ENCODE results near the gene FAM200C. TPM values are rescaled to one million over a fixed set of nuclear protein-coding genes. Genes with fewer than 3 reads are reported as not detected.
A peak's percentile ranks its signal among the peaks of the same experiment; 100 is the strongest.
"Not testable (repeated sequence)": the region's sequence is repeated elsewhere in the genome, so short reads cannot be mapped to it uniquely, and the experiment has no call there.

Gene FAM200C
- total and polyA plus RNA-seq, 5 donors from 2014 or later, result 0.17 to 0.37 (median 0.35) TPM; not detected in 1

- Histone ChIP-seq H3K27ac (ENCODE audit: insufficient read depth, low read length, poor library complexity, severe bottlenecking) (peak overlapping the region; percentile 30), H3K36me3 (ENCODE audit: control insufficient read depth, insufficient read depth, low read length) (no peaks in the 10 kb centered on the region), H3K4me3 (ENCODE audit: low read depth, low read length) (peak overlapping the region; percentile 21), H3K27me3 (ENCODE audit: control insufficient read depth, insufficient read depth, low read length) (no peaks in the 10 kb centered on the region), H3K4me1 (ENCODE audit: control insufficient read depth, insufficient read depth, low read length, poor library complexity, severe bottlenecking) (peaks cover 31% of the 10 kb centered on the region), H3K9me3 (ENCODE audit: control insufficient read depth in 2 of 2, low read length in 2 of 2) (no peaks in the 10 kb centered on the region)
- H3K9me3 Mint-ChIP-seq, result peaks cover 0 to 9% (median 0%) of the 10 kb centered on the region in 7 donors
- DNase-seq, result no peak
- ATAC-seq (ENCODE audit: low read depth in 2 of 2), result no peak
- peak overlapping the region in 1 of 4 donors; percentile 22 for H3K4me3 Mint-ChIP-seq
- H3K27me3 Mint-ChIP-seq, result peaks cover 4% of the 10 kb centered on the region
- H3K36me3 Mint-ChIP-seq, result no peaks in the 10 kb centered on the region
- peak overlapping the region; percentile 66 to 80 (median 68) for H3K27ac Mint-ChIP-seq
- peaks cover 10 to 64% (median 40%) of the 10 kb centered on the region in 4 donors for H3K4me1 Mint-ChIP-seq
Measured at GRCh38 chr5:160441311-160441781, 41.5 kb upstream of the FAM200C start.

DNA sequence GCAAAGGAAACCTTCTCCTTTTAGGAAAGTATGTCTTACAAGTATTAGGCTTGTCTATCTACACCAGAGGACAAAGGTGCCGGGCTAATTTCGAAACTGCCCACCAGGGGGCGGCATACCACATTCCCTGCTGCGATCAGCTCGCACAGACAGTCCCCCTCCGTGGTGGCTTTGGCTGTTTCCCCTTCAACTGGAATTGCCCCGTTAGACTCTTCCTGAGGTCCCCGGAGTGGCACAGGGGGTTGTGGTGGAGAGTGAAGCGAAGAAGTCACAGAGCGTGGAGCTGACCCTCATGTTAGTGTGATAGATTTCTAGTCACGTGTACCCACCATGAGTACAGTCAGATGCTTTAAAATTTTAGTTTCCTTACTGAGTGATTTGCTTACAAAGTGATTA is 39.3 kb upstream of the FAM200C start:
- ATAC-seq (ENCODE audit: low read depth in 2 of 2) (peak; percentile 79 to 84), DNase-seq (peak; percentile 82 to 92 (median 90))
- Mint-ChIP-seq H3K27me3 (peaks cover 4% of the 10 kb centered on the region), H3K4me3 (peak overlapping the region; percentile 83 to 98 (median 96)), H3K9me3 (peaks cover 0 to 3% (median 0%) of the 10 kb centered on the region in 7 donors), H3K36me3 (no peaks in the 10 kb centered on the region), H3K4me1 (peaks cover 0 to 51% (median 31%) of the 10 kb centered on the region in 4 donors), H3K27ac (peak overlapping the region; percentile 96 to 98 (median 97))
- H3K4me3 ChIP-seq (ENCODE audit: low read depth, low read length), result peak overlapping the region; percentile 92
- peak overlapping the region; percentile 81 for H3K27ac ChIP-seq (ENCODE audit: insufficient read depth, low read length, poor library complexity, severe bottlenecking)
- H3K9me3 ChIP-seq (ENCODE audit: control insufficient read depth in 2 of 2, low read length in 2 of 2), result no peaks in the 10 kb centered on the region
- H3K27me3 ChIP-seq (ENCODE audit: control insufficient read depth, insufficient read depth, low read length), result no peaks in the 10 kb centered on the region
- no peaks in the 10 kb centered on the region for H3K36me3 ChIP-seq (ENCODE audit: control insufficient read depth, insufficient read depth, low read length)
- peaks cover 31% of the 10 kb centered on the region for H3K4me1 ChIP-seq (ENCODE audit: control insufficient read depth, insufficient read depth, low read length, poor library complexity, severe bottlenecking)

- Histone ChIP-seq H3K9me3 (ENCODE audit: control insufficient read depth in 2 of 2, low read length in 2 of 2) (no peaks in the 10 kb centered on the region), H3K4me3 (ENCODE audit: low read depth, low read length) (peak overlapping the region; percentile 92), H3K27me3 (ENCODE audit: control insufficient read depth, insufficient read depth, low read length) (no peaks in the 10 kb centered on the region), H3K36me3 (ENCODE audit: control insufficient read depth, insufficient read depth, low read length) (no peaks in the 10 kb centered on the region), H3K27ac (ENCODE audit: insufficient read depth, low read length, poor library complexity, severe bottlenecking) (peak overlapping the region; percentile 81), H3K4me1 (ENCODE audit: control insufficient read depth, insufficient read depth, low read length, poor library complexity, severe bottlenecking) (peaks cover 31% of the 10 kb centered on the region)
- Mint-ChIP-seq H3K36me3 (no peaks in the 10 kb centered on the region), H3K27me3 (peaks cover 4% of the 10 kb centered on the region), H3K9me3 (no peaks in the 10 kb centered on the region), H3K4me1 (peaks cover 0 to 44% (median 26%) of the 10 kb centered on the region in 4 donors), H3K4me3 (peak overlapping the region; percentile 83 to 98 (median 96)), H3K27ac (peak overlapping the region; percentile 96 to 98 (median 97))
- ATAC-seq (ENCODE audit: low read depth in 2 of 2) (peak; percentile 62 to 67), DNase-seq (peak; percentile 47 to 87 (median 76))
Measured at GRCh38 chr5:160438316-160439204, 38.7 kb upstream of the FAM200C start.

- ATAC-seq (ENCODE audit: low read depth in 2 of 2) (no peak), DNase-seq (no peak)
- no peak overlapping the region for H3K4me3 ChIP-seq (ENCODE audit: low read depth, low read length)
- no peaks in the 10 kb centered on the region for H3K36me3 ChIP-seq (ENCODE audit: control insufficient read depth, insufficient read depth, low read length)
- H3K9me3 Mint-ChIP-seq, result no peaks in the 10 kb centered on the region
- peaks cover 20% of the 10 kb centered on the region for H3K4me1 ChIP-seq (ENCODE audit: control insufficient read depth, insufficient read depth, low read length, poor library complexity, severe bottlenecking)
- H3K4me1 Mint-ChIP-seq, result peaks cover 0 to 31% (median 17%) of the 10 kb centered on the region in 4 donors
- no peaks in the 10 kb centered on the region for H3K9me3 ChIP-seq (ENCODE audit: control insufficient read depth in 2 of 2, low read length in 2 of 2)
- H3K27me3 ChIP-seq (ENCODE audit: control insufficient read depth, insufficient read depth, low read length), result no peaks in the 10 kb centered on the region
- no peaks in the 10 kb centered on the region for H3K36me3 Mint-ChIP-seq
- H3K27me3 Mint-ChIP-seq, result peaks cover 4% of the 10 kb centered on the region
- H3K4me3 Mint-ChIP-seq, result peak overlapping the region in 2 of 4 donors; percentile 30 to 72
- no peak overlapping the region for H3K27ac ChIP-seq (ENCODE audit: insufficient read depth, low read length, poor library complexity, severe bottlenecking)
- H3K27ac Mint-ChIP-seq, result no peak overlapping the region
Measured at GRCh38 chr5:160437271-160437670, 37.4 kb upstream of the FAM200C start.

GRCh38 chr5:160436661-160437060 is 36.8 kb upstream of the FAM200C start:
- peaks cover 0 to 25% (median 13%) of the 10 kb centered on the region in 4 donors for H3K4me1 Mint-ChIP-seq
- DNase-seq, H3K36me3 Mint-ChIP-seq: not testable (repeated sequence)

DNA sequence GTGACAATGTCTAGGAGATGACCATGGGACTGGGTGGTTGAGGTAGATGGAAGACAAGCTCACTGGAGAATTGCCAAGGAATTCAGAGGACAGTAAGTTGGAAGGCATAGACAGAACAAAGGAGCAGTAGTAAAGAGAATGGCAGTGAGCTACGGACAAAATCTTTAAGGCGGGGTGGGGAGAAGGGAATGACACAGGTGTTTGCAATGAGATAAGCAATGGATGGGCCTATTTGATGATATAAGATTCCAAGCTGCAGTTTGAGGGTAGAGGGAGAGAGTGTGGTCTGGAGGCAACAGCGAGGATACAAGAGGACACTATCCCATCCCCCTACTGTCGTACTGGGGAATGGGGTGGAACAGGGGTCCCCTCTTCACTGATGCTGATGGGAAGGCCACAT is 36.2 kb upstream of the FAM200C start:
- peaks cover 3% of the 10 kb centered on the region for H3K36me3 Mint-ChIP-seq
- Histone ChIP-seq H3K36me3 (ENCODE audit: control insufficient read depth, insufficient read depth, low read length) (no peaks in the 10 kb centered on the region), H3K27ac (ENCODE audit: insufficient read depth, low read length, poor library complexity, severe bottlenecking) (no peak overlapping the region), H3K4me3 (ENCODE audit: low read depth, low read length) (no peak overlapping the region), H3K9me3 (ENCODE audit: control insufficient read depth in 2 of 2, low read length in 2 of 2) (no peaks in the 10 kb centered on the region), H3K4me1 (ENCODE audit: control insufficient read depth, insufficient read depth, low read length, poor library complexity, severe bottlenecking) (peaks cover 7% of the 10 kb centered on the region), H3K27me3 (ENCODE audit: control insufficient read depth, insufficient read depth, low read length) (no peaks in the 10 kb centered on the region)
- H3K4me3 Mint-ChIP-seq, result no peak overlapping the region
- ATAC-seq (ENCODE audit: low read depth in 2 of 2) (no peak), DNase-seq (no peak)
- no peaks in the 10 kb centered on the region for H3K9me3 Mint-ChIP-seq
- peaks cover 4% of the 10 kb centered on the region for H3K27me3 Mint-ChIP-seq
- peaks cover 0 to 19% (median 8%) of the 10 kb centered on the region in 4 donors for H3K4me1 Mint-ChIP-seq
- H3K27ac Mint-ChIP-seq, result no peak overlapping the region

More at GRCh38 chr5:160436661-160437060, 36.8 kb upstream of the FAM200C start:
- peak overlapping the region in 2 of 4 donors; percentile 30 to 72 for H3K4me3 Mint-ChIP-seq
- H3K4me1 ChIP-seq (ENCODE audit: control insufficient read depth, insufficient read depth, low read length, poor library complexity, severe bottlenecking), result peaks cover 14% of the 10 kb centered on the region
- not testable (repeated sequence) for H3K36me3 ChIP-seq (ENCODE audit: control insufficient read depth, insufficient read depth, low read length); H3K27ac ChIP-seq (ENCODE audit: insufficient read depth, low read length, poor library complexity, severe bottlenecking); H3K27me3 ChIP-seq (ENCODE audit: control insufficient read depth, insufficient read depth, low read length); H3K9me3 ChIP-seq (ENCODE audit: control insufficient read depth in 2 of 2, low read length in 2 of 2); H3K27me3 Mint-ChIP-seq; H3K9me3 Mint-ChIP-seq; H3K4me3 ChIP-seq (ENCODE audit: low read depth, low read length); ATAC-seq (ENCODE audit: low read depth in 2 of 2)
- H3K27ac Mint-ChIP-seq, result peak overlapping the region in 1 of 3 donors; percentile 36

DNA sequence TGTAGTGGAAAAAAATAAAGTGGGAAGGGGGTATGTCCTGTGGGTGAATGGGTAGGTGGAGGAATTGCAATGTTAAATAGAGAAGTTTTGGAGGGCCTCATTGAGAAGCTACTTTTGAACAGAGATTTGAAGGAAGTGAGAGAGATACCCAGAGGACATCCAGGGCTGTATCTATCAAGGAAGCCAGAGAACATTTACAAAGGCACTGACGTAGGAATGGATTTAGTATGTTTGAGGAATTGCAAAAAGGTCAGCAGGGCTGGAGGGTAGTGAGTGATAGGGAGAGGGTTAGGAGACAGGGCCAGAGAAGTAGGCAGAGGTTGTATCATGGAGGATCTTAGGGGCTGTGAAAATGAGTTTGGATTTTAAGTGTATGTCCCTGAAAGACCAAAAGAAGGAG is 35.7 kb upstream of the FAM200C start:
- H3K36me3 Mint-ChIP-seq, result peaks cover 5% of the 10 kb centered on the region

More for the DNA sequence above, 35.7 kb upstream of the FAM200C start:
- Mint-ChIP-seq H3K4me3 (peak overlapping the region in 1 of 4 donors; percentile 52), H3K27me3 (peaks cover 4% of the 10 kb centered on the region), H3K27ac (no peak overlapping the region), H3K4me1 (peaks cover 0 to 15% (median 7%) of the 10 kb centered on the region in 4 donors), H3K9me3 (no peaks in the 10 kb centered on the region)
- no peaks in the 10 kb centered on the region for H3K9me3 ChIP-seq (ENCODE audit: control insufficient read depth in 2 of 2, low read length in 2 of 2)
- ATAC-seq (ENCODE audit: low read depth in 2 of 2) (no peak), DNase-seq (no peak)
- peaks cover under 1% of the 10 kb centered on the region for H3K36me3 ChIP-seq (ENCODE audit: control insufficient read depth, insufficient read depth, low read length)
- no peak overlapping the region for H3K27ac ChIP-seq (ENCODE audit: insufficient read depth, low read length, poor library complexity, severe bottlenecking)
- H3K4me1 ChIP-seq (ENCODE audit: control insufficient read depth, insufficient read depth, low read length, poor library complexity, severe bottlenecking), result peaks cover 2% of the 10 kb centered on the region
- H3K27me3 ChIP-seq (ENCODE audit: control insufficient read depth, insufficient read depth, low read length), result no peaks in the 10 kb centered on the region
- no peak overlapping the region for H3K4me3 ChIP-seq (ENCODE audit: low read depth, low read length)

Data from CD4-positive, CD25-positive, alpha-beta regulatory T cell (primary cell).